IPS-NIHi11 (cell line): ENCODE results near the gene TSC1.

Experiments
- DNase-seq: peaks from one replicate; pipeline ENCODE4 v3.0.0; 2012; ENCODE audit warnings: mixed read lengths, low spot score

The TSC1 gene

DNA sequence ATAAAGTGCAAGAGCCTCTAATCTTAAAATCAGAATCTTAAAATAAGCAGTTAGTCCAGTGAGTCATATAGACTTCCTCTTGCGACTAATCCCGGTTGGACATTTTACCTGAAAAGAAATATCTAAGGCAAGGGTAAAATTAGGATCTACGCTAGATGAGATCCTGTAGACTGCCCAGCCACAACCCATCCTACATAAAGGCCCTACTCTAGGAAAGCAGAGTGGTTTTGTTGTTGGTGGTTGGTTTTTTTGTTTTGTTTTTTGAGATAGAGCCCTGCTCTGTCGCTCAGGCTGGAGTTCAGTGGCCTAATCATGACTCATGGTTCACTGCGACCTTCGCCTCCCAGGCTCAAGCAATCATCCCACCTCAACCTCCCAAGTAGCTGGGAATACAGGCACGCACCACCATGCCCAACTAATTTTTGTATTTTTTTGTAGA, 6.9 kb downstream of the TSC1 start:
- DNase-seq, result no peak

DNA sequence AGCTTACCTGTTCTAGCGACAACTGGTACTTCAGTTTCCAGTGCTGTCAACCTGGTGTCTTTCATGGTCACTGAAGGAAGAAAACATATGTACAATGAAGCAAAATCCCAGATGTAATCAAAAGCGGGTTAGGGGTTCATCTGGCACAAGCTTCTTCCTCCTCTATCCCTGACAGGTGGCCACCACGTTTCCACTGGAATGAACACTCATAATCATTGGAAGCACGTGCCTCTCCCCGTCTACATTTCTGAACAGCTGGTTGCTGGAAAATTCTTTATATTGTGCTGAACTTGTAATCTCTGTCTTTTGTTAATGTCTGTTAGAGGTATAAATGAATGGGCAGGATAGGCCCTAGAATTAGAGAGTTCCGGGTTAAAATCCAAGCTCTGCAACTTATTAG, 9.4 kb downstream of the TSC1 start:
- no peak for DNase-seq

DNA sequence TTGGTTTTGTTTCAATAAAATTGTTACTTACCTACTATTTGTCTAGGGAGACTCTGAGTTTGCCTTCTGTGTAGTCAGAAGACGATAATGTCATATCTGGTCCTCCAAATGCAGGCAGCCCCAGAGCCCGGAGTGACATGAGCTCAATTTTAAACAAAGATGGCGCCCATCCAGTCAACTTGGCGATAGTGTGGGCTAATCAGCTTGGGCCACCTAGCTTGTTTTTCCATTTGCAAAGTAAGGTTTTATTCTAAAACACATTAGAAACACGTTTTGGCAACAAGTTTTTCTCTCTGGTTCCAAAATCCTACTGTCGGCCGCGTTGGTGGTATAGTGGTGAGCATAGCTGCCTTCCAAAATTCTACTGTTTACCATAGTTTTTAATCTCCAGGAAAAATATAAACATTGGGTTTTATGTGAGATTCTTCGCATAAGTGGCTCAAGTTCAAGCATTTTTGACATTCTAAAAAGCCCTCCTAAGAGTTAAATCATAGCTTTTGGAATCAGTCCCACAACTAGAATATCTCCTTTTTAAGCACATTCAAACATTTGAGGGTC, 13.2 kb downstream of the TSC1 start:
- no peak for DNase-seq

DNA sequence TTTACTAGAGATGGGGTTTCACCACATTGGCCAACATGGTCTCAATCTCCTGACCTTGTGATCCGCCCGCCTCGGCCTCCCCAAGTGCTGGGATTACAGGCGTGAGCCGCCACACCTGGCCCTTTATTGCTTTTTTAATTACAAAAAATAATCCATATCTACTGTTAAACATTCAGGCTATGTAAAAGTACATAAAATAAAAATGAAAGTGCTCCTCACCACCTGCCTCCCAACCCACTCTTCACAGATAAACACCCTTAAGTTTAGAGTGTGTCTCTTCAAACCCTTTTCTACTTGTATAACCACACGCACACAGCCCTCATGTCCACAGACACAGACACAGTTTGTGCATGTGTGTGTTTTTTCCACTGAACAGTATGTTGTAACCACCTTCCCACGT, 16.7 kb downstream of the TSC1 start:
- no peak for DNase-seq

DNA sequence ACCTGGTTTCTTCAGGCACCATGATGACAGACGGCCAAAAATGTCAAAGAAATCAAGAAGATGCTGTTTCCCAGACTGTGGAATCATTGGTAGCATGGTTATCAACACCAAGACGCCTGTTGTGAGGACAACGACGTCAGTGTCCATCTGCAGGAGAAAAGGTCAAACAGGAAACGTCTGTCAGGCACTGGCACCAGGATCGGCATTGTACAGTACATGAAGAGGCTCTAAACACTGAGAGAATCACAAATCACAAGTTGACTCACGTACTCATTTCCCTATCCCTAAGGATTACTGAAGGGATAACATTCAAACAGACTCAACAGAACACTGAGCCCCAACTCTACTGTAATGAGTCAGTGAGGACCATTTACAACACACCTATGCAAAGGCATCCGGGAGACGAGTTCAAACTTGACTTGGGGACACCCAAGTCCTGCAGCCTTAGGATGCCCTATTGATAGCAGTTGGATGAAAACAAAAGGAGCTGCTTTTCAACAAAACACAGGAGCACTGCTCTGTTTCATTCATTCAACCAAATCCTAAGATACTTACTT, 21.0 kb downstream of the TSC1 start:
- DNase-seq, result no peak

DNA sequence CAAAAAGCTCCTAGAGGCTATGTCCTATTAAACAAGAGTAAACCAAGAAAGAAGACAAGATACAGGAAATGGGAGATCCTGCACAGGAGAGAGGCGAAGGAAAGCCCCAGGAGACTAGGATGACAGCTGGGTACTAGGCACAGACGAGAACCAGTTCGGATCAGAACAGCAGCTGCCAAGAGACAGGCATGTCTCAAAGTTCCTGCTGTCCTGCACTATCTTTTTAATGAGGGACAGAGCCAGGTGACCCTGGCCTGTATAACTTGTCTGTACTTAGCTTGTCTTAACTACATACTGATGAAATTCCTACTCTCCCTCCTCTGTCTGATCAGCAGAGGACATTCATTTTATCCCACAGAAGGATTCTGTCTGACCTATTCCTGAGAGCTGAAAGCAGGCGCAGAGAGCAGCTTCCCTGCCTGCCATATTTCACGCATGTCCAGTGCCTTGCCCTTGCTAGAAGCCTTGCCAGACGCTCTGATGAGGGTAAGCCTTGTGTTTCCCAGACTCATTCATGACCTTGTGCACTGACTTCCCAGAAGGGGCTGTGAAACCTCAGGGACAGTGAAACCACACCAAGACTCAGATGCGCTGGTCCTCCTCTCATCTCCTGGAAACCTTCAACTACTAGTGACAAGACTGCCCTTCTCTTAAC, 24.7 kb downstream of the TSC1 start:
- no peak for DNase-seq

DNA sequence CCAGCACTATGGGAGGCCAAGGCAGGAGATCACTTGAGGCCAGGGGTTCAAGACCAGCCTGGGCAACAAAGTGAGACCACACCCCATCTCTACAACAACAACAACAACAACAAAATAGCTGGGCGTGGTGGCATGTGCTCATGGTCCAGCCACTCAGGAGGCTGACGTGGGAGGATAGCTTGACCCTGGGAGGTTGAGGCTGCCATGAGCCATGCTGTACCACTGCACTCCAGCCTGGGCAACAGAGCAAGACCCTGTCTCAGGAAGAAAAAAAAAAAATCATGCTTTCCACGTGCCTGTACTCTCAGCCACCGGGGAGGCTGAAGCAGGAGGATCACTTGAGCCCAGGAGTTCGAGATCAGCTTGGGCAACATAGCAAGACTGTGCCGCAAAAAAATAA, 29.5 kb downstream of the TSC1 start:
- no peak for DNase-seq

DNA sequence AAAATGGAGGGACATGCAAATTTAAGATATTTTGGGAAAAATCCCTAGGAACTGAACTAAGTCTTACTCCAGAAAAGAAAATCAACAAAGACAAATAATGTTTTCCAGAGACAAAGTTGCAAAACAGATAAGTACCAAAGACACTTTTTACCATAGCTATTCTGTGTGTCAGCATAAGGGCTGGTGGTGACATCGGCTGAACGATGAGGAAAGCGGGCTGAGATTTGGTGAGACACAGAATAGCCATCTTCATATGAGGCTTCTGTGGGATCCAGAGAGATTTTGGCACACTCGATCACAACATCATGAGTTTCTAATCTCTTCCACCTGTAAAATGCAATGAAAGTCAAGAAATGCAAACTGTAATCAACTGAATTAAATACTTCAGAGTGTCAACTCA, 32.3 kb downstream of the TSC1 start:
- no peak for DNase-seq

DNA sequence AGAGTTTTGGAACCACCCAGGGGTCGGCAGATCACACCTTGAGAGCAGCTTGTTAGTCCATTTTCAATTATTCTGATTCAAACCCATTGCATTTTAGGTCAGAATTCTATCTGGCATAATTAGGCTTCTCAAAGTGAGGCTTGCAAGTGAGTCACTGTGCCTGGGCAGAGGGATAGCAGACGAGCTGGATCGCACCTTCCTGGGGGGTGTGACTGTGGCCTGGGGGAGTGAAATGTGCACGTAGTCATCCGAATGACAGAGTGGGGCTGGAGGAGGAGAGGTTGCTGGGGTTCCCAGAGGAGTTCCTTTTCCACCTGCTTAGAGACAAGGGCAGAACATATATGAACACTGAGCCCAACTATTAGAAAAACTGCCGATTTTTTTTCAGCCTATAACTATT, 34.0 kb downstream of the TSC1 start:
- DNase-seq, result no peak

DNA sequence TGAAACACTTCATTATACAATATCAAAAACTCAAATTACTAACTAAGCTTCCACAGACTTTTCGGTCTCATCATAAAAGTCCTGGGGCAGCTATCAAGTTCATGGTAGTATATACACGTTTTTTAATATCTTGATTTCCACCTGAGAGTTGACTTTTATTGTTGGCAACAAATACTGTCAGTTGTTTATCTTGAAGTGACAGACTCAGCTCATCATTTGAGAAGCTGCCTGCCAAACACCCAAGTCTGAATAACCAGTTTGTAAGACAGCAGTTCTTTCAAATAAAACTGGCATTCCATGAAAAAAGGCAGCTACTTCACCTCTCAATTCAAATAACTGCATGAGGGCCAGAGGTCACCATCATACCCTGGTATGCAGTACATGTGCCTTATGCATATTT, 35.1 kb downstream of the TSC1 start:
- DNase-seq, result no peak

DNA sequence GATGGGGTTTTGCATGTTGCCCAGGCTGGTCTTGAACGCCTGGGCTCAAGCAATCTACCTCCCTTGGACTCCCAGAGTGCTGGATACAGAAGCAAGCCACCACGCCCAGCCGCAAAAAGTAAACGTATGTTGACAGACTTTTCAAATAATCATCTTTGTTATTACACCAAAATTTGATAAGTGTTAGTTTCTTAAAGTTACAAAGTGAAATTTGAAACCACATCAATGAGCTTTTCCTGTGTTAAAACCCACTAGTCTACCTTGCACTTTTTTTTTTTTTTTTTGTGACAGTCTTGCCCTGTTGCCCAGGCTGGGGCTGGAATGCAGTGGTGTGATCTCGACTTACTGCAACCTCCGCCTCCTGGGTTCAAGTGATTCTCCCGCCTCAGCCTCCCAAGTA, 35.8 kb downstream of the TSC1 start:
- no peak for DNase-seq

DNA sequence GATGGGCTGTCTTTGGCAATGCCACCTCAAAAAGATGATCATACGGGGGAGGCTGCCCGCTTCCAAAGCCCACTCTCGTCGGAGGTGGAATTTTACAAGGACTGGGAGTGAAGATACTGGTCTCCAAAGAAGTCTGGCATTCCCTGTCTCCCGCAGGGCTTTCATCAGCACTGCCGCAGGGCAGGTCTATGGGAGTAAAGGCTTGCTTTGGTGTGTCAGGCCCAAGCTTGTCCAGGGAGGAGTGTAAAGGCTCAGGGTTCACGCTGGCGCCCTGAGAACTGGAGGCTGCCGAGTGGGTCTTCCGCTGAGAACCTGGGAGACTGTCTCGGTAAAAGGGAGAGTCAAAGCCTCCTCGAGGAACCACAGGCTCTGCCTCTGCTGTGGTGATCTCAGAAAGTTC, 38.7 kb downstream of the TSC1 start:
- DNase-seq, result no peak

DNA sequence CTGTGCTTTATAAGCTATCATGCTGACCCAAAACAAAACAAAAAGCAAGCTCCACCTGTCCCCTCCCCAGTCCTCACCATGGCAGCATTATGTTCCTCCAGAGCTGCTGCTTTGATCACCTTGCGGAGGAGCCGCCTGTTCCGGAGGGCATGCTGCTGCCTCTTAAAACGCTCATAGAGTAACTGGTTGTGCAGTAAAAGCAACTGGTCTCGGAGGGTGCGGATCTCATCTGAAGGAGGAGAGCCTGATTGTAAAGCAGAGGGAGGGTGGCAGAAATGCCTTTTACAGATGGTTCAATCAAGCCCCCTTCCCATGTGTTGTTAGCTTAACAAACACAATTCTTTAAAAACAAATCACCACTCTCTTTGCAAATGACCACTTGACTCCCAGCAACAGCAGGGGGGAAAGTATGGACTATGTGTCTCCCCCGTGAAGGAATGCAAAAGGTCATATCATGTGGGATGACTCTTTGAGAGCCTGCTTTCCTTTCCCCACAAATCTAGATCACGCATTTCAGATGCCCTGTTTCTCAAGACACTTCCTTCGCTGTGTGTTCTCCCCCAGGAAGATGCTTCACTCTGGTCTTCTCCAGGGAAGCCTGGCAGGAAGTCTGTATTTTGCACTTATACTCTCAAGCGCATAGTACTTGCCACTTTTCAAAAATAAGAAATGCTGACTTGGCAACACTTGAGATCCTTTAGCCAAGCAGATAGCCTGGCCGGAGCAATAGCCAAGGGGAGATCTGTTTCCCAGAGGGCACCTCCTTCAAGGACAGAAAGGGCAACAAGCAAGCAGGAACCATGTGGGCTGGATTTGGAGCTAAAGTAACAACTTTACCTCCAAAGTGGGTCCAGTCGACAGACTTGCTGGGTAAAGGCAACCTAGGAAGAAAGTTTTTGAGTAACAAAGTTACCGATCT, 40.6 kb downstream of the TSC1 start:
- no peak for DNase-seq

DNA sequence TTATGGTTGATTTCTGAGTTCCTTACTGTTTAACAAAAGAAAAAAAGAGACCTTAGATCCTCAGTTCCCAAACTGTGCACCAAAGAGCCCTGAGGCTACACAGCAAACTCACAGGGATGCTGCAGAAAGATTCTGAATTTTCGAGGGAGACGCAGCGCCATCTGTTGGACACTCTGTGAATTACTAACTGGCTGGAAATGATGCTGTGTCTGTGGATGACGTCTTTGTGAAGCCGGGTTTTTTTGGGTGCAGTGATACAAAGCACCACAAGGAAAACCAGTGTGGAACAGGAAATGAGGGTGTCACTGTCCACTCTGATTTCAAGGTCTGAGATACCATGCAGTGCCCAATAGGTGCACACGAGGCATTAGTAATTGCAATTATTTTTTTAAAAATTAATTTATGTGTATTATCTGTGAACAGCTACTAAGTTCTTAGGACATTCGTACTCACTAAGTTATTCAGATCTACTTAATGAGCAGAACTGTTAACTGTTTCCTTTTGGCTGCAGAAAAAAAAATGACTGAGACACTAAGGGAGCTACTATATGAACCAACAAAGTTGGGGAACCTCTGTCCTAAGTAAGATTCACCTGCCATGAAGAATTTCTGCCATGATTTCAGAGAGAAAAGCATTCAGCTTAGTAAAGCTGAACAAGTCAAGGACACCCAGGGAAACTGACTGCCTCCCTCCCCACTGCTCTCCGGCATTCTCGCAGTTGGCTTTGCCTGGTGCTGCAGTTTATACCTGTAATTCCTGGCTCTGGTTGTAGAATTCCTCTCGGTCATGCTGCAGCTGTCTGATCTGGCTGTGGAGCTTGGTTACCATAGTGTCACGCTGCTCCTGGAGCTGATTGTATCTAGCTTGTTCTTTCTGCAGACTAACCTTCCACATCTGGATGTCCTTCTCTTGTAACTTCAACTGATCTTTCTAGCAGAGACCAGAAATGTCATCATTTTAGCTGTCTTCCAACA, 42.3 kb downstream of the TSC1 start:
- DNase-seq, result peak; percentile 86

DNA sequence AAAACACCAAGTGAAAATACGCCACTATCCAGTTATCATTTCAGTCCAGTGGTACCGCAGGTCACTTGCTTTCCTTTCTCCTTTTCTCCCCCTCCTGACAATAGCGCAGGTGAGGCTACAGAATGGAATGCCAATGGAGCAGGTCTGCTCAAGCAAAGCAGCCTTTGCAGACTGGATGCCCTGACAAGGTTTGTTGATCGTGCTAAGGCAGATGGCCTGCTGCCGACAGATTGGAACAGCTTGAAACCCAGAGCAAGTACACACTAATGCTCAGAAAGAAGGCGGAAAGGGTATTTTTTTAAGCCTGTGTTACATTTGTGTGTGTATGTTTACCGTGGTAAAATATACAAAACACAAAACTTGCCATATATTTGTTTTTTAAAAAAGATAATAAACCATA, 46.4 kb downstream of the TSC1 start:
- DNase-seq, result no peak

DNA sequence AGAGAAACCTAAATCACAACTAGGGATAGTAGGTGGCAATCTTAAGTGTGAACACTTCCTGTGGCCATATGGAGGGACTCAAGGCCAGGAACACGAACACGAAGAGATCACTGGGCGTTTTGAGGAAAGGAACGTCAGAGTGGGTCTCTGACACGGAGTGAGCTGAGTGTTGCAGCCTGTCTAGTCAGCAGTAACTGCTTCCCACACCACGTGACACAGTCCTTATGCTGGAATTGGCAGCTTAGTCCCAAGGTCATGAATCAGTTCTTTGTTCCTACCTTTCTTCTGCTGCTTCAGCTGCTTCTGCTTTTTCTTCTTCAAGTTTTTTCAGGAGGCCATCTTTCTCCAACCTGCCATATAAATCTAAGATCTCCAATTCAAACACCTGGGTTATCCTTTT, 47.5 kb downstream of the TSC1 start:
- DNase-seq, result no peak

DNA sequence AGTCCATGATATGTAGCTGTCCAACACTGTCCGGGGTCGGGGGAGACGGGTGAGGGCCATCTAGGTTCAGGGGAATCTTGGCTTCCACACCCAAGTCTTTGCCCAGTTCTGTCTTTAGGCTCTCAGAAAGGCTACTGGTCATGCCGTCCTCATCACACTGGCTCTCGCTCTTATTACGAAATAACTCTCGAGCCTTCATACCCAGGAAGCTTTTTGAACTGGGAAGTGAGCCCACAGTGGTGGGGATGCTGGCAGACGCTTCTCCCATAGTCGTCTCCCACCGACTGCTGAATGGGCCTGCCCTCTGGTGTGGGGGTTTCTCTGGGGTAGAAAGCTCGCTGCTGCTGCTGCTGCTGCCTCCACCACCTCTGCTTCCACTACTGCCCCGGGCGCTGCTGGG, 48.2 kb downstream of the TSC1 start:
- DNase-seq, result no peak

DNA sequence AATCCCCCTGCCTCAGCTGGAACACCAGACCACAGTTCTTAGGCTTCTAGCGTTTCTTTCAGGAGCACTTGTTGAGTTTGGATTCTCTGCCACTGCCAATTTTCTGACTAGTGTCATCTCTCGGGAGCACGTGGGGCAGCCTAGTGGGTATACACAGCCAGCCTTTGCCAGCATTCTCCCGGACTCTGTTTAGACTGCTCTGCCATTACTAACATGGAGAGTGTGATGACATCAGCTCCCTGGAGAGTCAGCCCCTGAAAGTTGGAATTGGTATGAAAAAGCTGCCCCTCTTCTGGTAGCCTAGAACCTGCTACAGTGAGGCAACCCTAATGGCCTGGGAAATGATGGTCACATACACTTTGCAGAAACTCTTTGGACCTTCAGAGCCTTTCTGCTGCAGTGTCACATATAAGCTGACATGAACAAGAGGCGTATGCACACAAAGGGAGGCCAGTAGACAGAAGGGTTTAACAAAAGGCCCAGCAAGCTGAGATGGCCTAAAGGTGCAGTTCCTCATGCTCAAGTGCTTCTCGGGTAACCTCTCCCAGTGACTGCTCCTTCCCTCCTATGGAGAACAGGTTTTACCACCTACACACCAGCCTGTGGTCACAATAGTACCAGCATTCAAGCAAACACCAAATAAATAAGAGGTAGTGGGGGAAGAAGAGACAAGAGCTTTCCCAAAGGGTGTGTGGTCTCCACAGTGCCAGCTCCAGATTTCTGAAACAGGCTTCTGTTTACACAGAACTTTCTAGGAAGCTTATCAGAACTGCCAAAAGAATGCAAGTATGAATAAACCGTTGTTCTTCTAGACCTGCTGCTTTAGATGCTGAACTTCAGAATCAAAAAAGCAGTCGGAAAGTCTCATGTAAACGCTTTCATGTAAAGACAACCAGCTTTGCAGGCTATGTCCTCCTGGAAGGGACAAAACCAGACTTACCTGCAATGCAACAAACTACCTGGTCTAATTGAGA, 49.3 kb downstream of the TSC1 start:
- DNase-seq, result no peak

DNA sequence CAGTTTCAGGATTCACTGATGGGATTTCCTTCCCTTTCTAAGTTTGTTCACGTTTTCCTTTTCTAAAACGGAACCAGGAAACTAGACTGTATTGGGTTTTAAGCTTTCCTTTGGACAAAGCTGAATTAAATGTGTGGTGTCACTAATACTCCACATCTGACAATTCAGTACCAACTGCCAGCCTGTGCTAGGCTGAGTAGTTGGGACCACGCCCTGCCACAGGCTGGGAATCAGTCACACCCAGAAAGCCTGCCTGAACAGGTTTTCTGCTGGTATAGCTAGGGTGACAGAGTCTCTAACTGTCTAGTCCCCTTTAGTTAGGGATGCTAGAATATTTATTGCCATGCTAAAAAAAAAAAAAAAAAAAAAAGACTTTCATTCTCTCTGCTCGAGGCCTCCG, 50.1 kb downstream of the TSC1 start:
- no peak for DNase-seq

DNA sequence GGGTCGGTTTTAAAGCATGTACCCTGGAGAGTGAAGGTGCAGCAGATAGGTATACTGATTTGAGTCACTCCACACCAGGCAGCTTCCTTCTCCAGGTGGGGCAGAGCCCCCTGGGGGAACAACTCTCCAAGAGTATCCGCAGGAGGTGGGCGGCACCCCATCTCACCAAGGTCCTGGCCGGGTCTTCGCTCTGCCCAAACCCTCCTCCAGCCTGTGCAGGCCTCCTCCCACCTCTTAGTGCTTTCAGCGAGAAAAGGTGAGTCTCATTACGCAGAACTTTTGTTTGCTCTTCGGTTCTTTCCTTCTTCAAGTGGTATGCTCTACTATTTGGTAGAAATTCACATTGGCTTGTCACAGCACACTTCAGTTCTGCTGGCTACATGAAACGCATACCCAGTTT, 52.0 kb downstream of the TSC1 start:
- no peak for DNase-seq

DNA sequence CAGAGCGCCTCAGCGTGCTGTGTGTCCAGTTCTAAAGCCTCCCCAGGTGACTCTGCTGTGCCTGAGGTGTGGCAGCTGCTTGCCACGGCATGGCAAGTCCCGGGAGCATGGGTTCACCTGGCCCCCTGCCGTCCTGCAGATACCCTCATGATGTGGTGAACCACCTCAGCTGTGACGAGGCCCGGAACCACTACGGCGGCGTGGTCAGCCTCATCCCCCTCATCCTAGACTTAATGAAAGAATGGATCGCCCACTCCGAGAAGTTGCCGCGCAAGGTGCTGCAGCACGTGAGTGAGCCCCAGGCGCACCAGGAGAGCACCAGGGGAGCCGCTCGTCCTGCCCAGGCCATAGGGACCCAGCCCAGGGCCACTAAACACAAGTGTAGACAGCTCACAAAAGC, 56.3 kb downstream of the TSC1 start:
- no peak for DNase-seq
